Subcutaneous adipose tissue (tissue), 4 donors: ENCODE data around the gene CTPS2. TPM values are rescaled to one million over a fixed set of nuclear protein-coding genes. Genes with fewer than 3 reads are reported as not detected.

Source experiments
- CTCF ChIP-seq: fragments of 450-650 bp; IDR thresholded peaks from one replicate; pipeline ENCODE4 v1.5.1; 2016; ENCODE audit warnings: low read depth, mild to moderate bottlenecking, control low read depth, antibody characterized with exemption, moderate library complexity
- total RNA-seq, 4 donors: library from RNA; depleted of rRNA; stranded (reverse); fragments of >200 nt; gene quantifications; one replicate each; pipeline ENCODE4 v1.1.0, GENCODE V29; 2016

CTPS2 gene
- total RNA-seq, 4 donors from 2014 or later: 13.4 to 21.8 (median 18.5) TPM

GRCh38 chrX:16743604-16744325 is 31.3 kb upstream of the CTPS2 start:
- no peak for TF ChIP-seq CTCF

- TF ChIP-seq CTCF: no peak
These were observed 27.1 kb upstream of the CTPS2 start for GRCh38 chrX:16739574-16739973.

- TF ChIP-seq CTCF: no peak
These were observed 24.6 kb upstream of the CTPS2 start for GRCh38 chrX:16737024-16737423.

- no peak for TF ChIP-seq CTCF
These were observed 20.5 kb upstream of the CTPS2 start for GRCh38 chrX:16733013-16733412.

- no peak for TF ChIP-seq CTCF
These were observed 18.0 kb upstream of the CTPS2 start for GRCh38 chrX:16730450-16730849.

GRCh38 chrX:16727637-16728036 is 15.2 kb upstream of the CTPS2 start:
- no peak for TF ChIP-seq CTCF

GRCh38 chrX:16725072-16725471 is 12.6 kb upstream of the CTPS2 start:
- no peak for TF ChIP-seq CTCF
